Panc1 (cell line): ENCODE data around the gene RALB. TPM values are rescaled to one million over a fixed set of nuclear protein-coding genes. Genes with fewer than 3 reads are reported as not detected.

Experiments
- ATAC-seq: fragments of 200-7000 bp; cut with Tn5 transposase; 2 replicates; pipeline ENCODE4 v1.9.1; 2020; ENCODE audit warnings: mild to moderate bottlenecking, moderate library complexity
- BruUV-seq: library from RNA; stranded (reverse); fragments of 400-500 nt; replicated peaks from 2 replicates; lab custom pipeline; 2021; lab: Mats Ljungman, UMichigan
- CTCF ChIA-PET: fragments of 300-600 bp; sonication (Branson Sonifier 250); formaldehyde crosslinking; loops from one replicate; lab custom pipeline; 2022; ENCODE audit warnings: antibody characterized with exemption; lab: Charles Lee
- POLR2A ChIA-PET: fragments of 300-600 bp; sonication (Branson Sonifier 250); formaldehyde crosslinking; loops from one replicate; lab custom pipeline; 2022; ENCODE audit warnings: antibody characterized with exemption; lab: Charles Lee
- DNase-seq: peaks from one replicate; pipeline ENCODE4 v3.0.0-alpha.2; 2010; ENCODE audit warnings: low read depth, low spot score
- H3K27ac ChIP-seq: 2 replicates; pipeline ENCODE4 v1.5.1; 2011; ENCODE audit warnings: mild to moderate bottlenecking, low read length, inconsistent platforms
- H3K27me3 ChIP-seq: fragments of 200-500 bp; sonication (Bioruptor generic); 2 replicates; pipeline ENCODE4 v1.6.0; 2014; ENCODE audit warnings: low read length, inconsistent platforms; ENCODE audit not compliant: control insufficient read depth, insufficient read depth
- H3K36me3 ChIP-seq: fragments of 200-500 bp; sonication (Bioruptor generic); 2 replicates; pipeline ENCODE4 v1.5.1; 2014; ENCODE audit warnings: inconsistent platforms, mild to moderate bottlenecking, low read length, moderate library complexity; ENCODE audit not compliant: control insufficient read depth, insufficient read depth
- H3K4me1 ChIP-seq: 2 replicates; pipeline ENCODE4 v1.5.1; 2011; ENCODE audit warnings: inconsistent platforms, mild to moderate bottlenecking, low read length, moderate library complexity; ENCODE audit not compliant: control insufficient read depth, insufficient read depth
- H3K4me3 ChIP-seq, 2 experiments: 2 replicates each; pipeline ENCODE4 v1.5.1; 2011 to 2012; ENCODE audit warnings: low read depth in 2 of 2, low read length in 2 of 2, mild to moderate bottlenecking in 2 of 2, inconsistent platforms in 1 of 2, moderate library complexity in 1 of 2
- H3K9me3 ChIP-seq: fragments of 200-500 bp; sonication (Bioruptor generic); 2 replicates; pipeline ENCODE4 v1.5.1; 2014; ENCODE audit warnings: low read depth, mild to moderate bottlenecking, inconsistent platforms, low read length, moderate library complexity; ENCODE audit not compliant: control insufficient read depth, insufficient read depth
- CTCF ChIP-seq: fragments of 450-650 bp; IDR thresholded peaks from 2 replicates; pipeline ENCODE4 v1.5.1; 2017; ENCODE audit warnings: mild to moderate bottlenecking
- POLR2AphosphoS5 ChIP-seq: IDR thresholded peaks from 2 replicates; pipeline ENCODE4 v1.6.1; 2012; ENCODE audit warnings: mild to moderate bottlenecking, low read depth, low read length, moderate library complexity
- REST ChIP-seq, 2 experiments: IDR thresholded peaks; 2 replicates each; pipeline ENCODE4 v1.6.1; 2011 to 2012; ENCODE audit warnings: low read depth in 2 of 2, control low read depth in 1 of 2, low read length in 1 of 2, mild to moderate bottlenecking in 1 of 2, moderate library complexity in 1 of 2; ENCODE audit not compliant: insufficient read depth in 1 of 2
- SIN3A ChIP-seq: IDR thresholded peaks from 2 replicates; pipeline ENCODE4 v1.6.1; 2012; ENCODE audit warnings: low read depth, mild to moderate bottlenecking, low read length, moderate library complexity, borderline replicate concordance; ENCODE audit not compliant: insufficient read depth
- TCF7L2 ChIP-seq: IDR thresholded peaks from 2 replicates; pipeline ENCODE4 v1.6.1; 2011; ENCODE audit warnings: mild to moderate bottlenecking, low read depth, low read length, inconsistent platforms
- in situ Hi-C: cut with HindIII; loops from 2 replicates; pipeline ENCODE4 v1.10.0; 2016; ENCODE audit warnings: low sequenced_read_pairs, low pct_unique_long_range_greater_than_20kb
- intact Hi-C: fragments of 100-400 bp; cut with micrococcal nuclease; formaldehyde crosslinking; loops from one replicate; pipeline ENCODE4 v1.10.0; 2022; ENCODE audit not compliant: unreplicated experiment
- total RNA-seq: library from RNA; stranded (reverse); gene quantifications from one replicate; pipeline ENCODE4 v1.2.1, GENCODE V29; 2021; ENCODE audit not compliant: unreplicated experiment

Gene RALB
- total RNA-seq, 1 experiment from 2014 or later, result 47.8 TPM

- no peak for ATAC-seq
- no TSS peak for BruUV-seq
- DNase-seq, result no peak
- TF ChIP-seq REST (IDR thresholded peaks at IDR 0.05; ENCODE audit: insufficient read depth in 1 of 2, low read depth in 2 of 2, low read length in 1 of 2) (no peak), SIN3A (no peak), POLR2AphosphoS5 (no peak), TCF7L2 (no peak), CTCF (no peak)
- no peak overlapping the region for H3K27ac ChIP-seq
- intact Hi-C loops (loop anchor here (10.0 kb wide), 2 partner anchors 214 to 356 kb away; no protein-coding TSS in a partner anchor), in situ Hi-C loops (no loop called here)
- ChIA-PET POLR2A (no interaction called here), CTCF (no interaction called here)
- H3K4me3 ChIP-seq, result no peak overlapping the region
- H3K4me1 ChIP-seq, result no peaks in the 10 kb centered on the region
- no peaks in the 10 kb centered on the region for H3K36me3 ChIP-seq
- H3K9me3 ChIP-seq, result no peaks in the 10 kb centered on the region
- H3K27me3 ChIP-seq, result no peaks in the 10 kb centered on the region
Observed at GRCh38 chr2:120318626-120319025, 66.0 kb downstream of the RALB start.

GRCh38 chr2:120319123-120319522 is 66.5 kb downstream of the RALB start:
- CTCF ChIA-PET, result no interaction called here
- Histone ChIP-seq H3K4me1 (no peaks in the 10 kb centered on the region), H3K27me3 (no peaks in the 10 kb centered on the region), H3K4me3 (no peak overlapping the region), H3K36me3 (no peaks in the 10 kb centered on the region), H3K9me3 (no peaks in the 10 kb centered on the region), H3K27ac (no peak overlapping the region)
- TF ChIP-seq SIN3A (no peak), CTCF (no peak), TCF7L2 (no peak), REST (IDR thresholded peaks at IDR 0.05; ENCODE audit: insufficient read depth in 1 of 2, low read depth in 2 of 2, low read length in 1 of 2) (no peak), POLR2AphosphoS5 (no peak)
- no TSS peak for BruUV-seq
- DNase-seq, result no peak
- POLR2A ChIA-PET, result no interaction called here
- intact Hi-C loops, result loop anchor here (10.0 kb wide), 2 partner anchors 214 to 356 kb away; no protein-coding TSS in a partner anchor
- ATAC-seq, result no peak
- in situ Hi-C loops, result no loop called here
